HG02870 (cell line): ENCODE results near the gene RBM17.
A peak's percentile ranks its signal among the peaks of the same experiment; 100 is the strongest.
"Not testable (repeated sequence)": the region's sequence is repeated elsewhere in the genome, so short reads cannot be mapped to it uniquely, and the experiment has no call there.

Experiments
- ATAC-seq: cut with Tn5 transposase; IDR thresholded peaks from one replicate; pipeline ENCODE4 v1.9.1; 2021; ENCODE audit warnings: mild to moderate bottlenecking, moderate library complexity; ENCODE audit not compliant: unreplicated experiment

Gene RBM17

GRCh38 chr10:6109444-6109775 lies 20.6 kb downstream of the RBM17 start:
- ATAC-seq = no peak

GRCh38 chr10:6110136-6110535 lies 21.3 kb downstream of the RBM17 start:
- no peak for ATAC-seq

GRCh38 chr10:6112893-6113292 lies 24.1 kb downstream of the RBM17 start:
- ATAC-seq = no peak

GRCh38 chr10:6114299-6114698 lies 25.5 kb downstream of the RBM17 start:
- ATAC-seq = peak; percentile 87

- ATAC-seq = peak; percentile 36
These were observed 26.0 kb downstream of the RBM17 start for GRCh38 chr10:6114805-6115341.

- ATAC-seq = no peak
These were observed 26.6 kb downstream of the RBM17 start for GRCh38 chr10:6115411-6115810.

GRCh38 chr10:6115824-6116350 lies 27.1 kb downstream of the RBM17 start:
- no peak for ATAC-seq

- no peak for ATAC-seq
These were observed 28.0 kb downstream of the RBM17 start for GRCh38 chr10:6116806-6117205.

- no peak for ATAC-seq
These were observed 28.9 kb downstream of the RBM17 start for GRCh38 chr10:6117711-6118110.

- ATAC-seq = no peak
These were observed 30.6 kb downstream of the RBM17 start for GRCh38 chr10:6119423-6119822.

GRCh38 chr10:6119962-6120361 lies 31.1 kb downstream of the RBM17 start:
- ATAC-seq = no peak

- no peak for ATAC-seq
These were observed 31.9 kb downstream of the RBM17 start for GRCh38 chr10:6120691-6121090.

GRCh38 chr10:6121146-6121545 lies 32.3 kb downstream of the RBM17 start:
- no peak for ATAC-seq

- no peak for ATAC-seq
These were observed 34.7 kb downstream of the RBM17 start for GRCh38 chr10:6123532-6123931.

- no peak for ATAC-seq
These were observed 35.8 kb downstream of the RBM17 start for GRCh38 chr10:6124666-6125065.

- not testable (repeated sequence) for ATAC-seq
These were observed 38.6 kb downstream of the RBM17 start for GRCh38 chr10:6127461-6127860.

GRCh38 chr10:6128087-6128486 lies 39.3 kb downstream of the RBM17 start:
- ATAC-seq = no peak

- no peak for ATAC-seq
These were observed 39.9 kb downstream of the RBM17 start for GRCh38 chr10:6128591-6129251.

- ATAC-seq = no peak
These were observed 42.1 kb downstream of the RBM17 start for GRCh38 chr10:6130848-6131470.

- ATAC-seq = no peak
These were observed 44.7 kb downstream of the RBM17 start for GRCh38 chr10:6133331-6134098.

GRCh38 chr10:6134099-6134823 lies 45.4 kb downstream of the RBM17 start:
- ATAC-seq = no peak
